ENCODE measurements around the gene SSBP4.
A peak's percentile ranks its signal among the peaks of the same experiment; 100 is the strongest.

SSBP4 gene

DNA sequence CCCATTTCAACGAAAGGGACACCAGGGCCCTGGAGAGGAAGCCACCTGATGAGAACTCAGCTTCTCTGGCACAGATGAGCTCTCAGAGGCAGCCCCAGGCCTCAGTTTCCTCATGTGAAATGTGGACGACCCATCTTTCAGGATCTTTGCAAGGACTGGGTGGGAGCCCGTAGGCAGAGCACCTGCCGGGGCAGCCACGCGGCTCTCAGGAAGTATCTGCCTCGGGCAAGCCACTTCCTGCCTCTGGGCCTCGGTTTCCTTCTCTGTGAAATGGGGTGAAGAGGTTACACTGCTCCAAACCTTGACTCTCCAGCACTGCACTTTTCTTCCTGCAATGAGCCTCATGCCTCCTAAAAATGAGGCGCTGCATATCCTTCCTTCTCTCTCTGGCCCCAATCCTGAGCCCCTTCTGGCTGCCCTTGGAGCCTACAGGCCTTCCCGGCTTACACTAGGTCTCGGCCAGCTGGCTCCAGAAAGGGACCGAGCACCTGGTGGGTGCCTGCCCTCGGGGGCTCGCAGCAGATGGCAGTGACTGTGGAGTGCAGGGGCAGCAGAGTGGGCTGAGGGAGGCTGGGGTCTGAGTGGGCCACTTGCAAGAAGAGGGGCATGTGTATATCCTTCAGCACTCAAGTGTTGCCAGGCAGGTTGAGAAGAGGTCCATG, 3.5 kb downstream of the SSBP4 start:
- TF ChIP-seq POLR2A (IDR thresholded peaks at IDR 0.05; ENCODE audit: low read depth, low read length) = no peak
- no peak for FAIRE-seq

GRCh38 chr19:18423258-18424020, 4.2 kb downstream of the SSBP4 start:
- no peak for TF ChIP-seq POLR2A (IDR thresholded peaks at IDR 0.05; ENCODE audit: low read depth, low read length)
- DNase-seq (ENCODE audit: insufficient read length, low spot score) = no peak
- no peak for FAIRE-seq

More for the DNA sequence above, 3.5 kb downstream of the SSBP4 start:
- no peak for DNase-seq (ENCODE audit: insufficient read length, low spot score)

DNA sequence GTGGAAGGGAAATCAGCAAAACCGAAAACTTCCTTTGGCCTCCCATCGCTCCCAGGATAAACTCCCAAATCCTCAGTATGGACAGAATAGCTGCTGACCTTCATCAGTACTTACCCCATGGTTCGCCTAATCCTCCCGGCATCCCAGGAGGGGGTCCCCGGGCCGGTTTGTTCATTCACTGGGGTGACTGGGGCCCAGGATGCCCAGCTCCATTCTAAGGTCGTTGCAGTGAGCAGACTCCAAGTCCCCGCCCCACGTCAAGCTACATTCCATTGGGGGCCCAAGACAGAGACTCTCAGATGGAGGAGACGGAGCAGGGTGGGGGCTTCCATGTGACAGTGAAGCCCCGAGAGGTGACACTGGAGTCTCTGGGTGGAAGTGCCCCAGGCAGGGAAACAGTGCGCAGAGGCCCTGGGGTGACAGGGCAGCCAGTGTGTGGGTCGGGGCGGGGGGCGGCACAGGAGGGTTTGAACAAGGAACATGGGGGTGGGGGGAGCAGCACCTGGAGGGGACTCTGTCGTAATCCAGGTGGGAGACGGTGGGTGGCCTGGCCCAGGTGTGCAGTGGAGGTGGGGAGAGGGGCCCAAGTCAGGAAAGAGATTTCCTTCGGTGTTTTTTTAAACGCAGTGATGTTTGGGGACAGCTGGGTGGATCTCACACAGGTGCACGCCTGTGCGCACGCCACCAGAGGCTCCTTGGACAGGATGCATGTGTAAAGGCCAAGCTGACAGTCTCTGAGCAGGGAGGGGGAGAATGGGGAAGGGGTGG, 5.1 kb downstream of the SSBP4 start:
- no peak for FAIRE-seq
- TF ChIP-seq POLR2A (IDR thresholded peaks at IDR 0.05; ENCODE audit: low read depth, low read length) = no peak

GRCh38 chr19:18424890-18425514, 5.8 kb downstream of the SSBP4 start:
- DNase-seq (ENCODE audit: insufficient read length, low spot score) (no peak), FAIRE-seq (no peak)
- TF ChIP-seq POLR2A (IDR thresholded peaks at IDR 0.05; ENCODE audit: low read depth, low read length) = no peak

More for the DNA sequence above, 5.1 kb downstream of the SSBP4 start:
- DNase-seq (ENCODE audit: insufficient read length, low spot score) = no peak

GRCh38 chr19:18425515-18426415, 6.6 kb downstream of the SSBP4 start:
- TF ChIP-seq POLR2A (IDR thresholded peaks at IDR 0.05; ENCODE audit: low read depth, low read length) = no peak
- FAIRE-seq = no peak
- DNase-seq (ENCODE audit: insufficient read length, low spot score) = peak; percentile 90

GRCh38 chr19:18426416-18426767, 7.2 kb downstream of the SSBP4 start:
- DNase-seq (ENCODE audit: insufficient read length, low spot score) = no peak
- FAIRE-seq = no peak
- no peak for TF ChIP-seq POLR2A (IDR thresholded peaks at IDR 0.05; ENCODE audit: low read depth, low read length)

- DNase-seq (ENCODE audit: insufficient read length, low spot score) (no peak), FAIRE-seq (no peak)
- no peak for TF ChIP-seq POLR2A (IDR thresholded peaks at IDR 0.05; ENCODE audit: low read depth, low read length)
Observed at GRCh38 chr19:18427080-18427742, 8.0 kb downstream of the SSBP4 start.

DNA sequence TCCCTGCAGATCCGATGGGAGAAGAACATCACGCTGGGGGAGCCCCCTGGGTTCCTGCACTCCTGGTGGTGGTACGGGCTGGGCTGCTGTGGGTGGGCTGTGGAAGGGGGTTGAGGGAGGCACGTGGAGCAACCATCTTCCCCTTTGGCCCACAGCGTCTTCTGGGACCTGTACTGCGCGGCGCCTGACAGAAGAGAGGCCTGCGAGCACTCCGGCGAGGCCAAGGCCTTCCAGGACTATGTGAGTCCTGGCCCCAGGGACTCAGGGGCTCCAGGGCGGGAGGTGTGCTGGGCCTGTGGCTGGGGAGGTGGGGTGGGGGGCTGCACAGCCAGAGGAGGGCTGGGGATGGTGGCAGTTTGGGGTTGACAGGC, 8.5 kb downstream of the SSBP4 start:
- FAIRE-seq (no peak), DNase-seq (ENCODE audit: insufficient read length, low spot score) (no peak)
- TF ChIP-seq POLR2A (IDR thresholded peaks at IDR 0.05; ENCODE audit: low read depth, low read length) = no peak

DNA sequence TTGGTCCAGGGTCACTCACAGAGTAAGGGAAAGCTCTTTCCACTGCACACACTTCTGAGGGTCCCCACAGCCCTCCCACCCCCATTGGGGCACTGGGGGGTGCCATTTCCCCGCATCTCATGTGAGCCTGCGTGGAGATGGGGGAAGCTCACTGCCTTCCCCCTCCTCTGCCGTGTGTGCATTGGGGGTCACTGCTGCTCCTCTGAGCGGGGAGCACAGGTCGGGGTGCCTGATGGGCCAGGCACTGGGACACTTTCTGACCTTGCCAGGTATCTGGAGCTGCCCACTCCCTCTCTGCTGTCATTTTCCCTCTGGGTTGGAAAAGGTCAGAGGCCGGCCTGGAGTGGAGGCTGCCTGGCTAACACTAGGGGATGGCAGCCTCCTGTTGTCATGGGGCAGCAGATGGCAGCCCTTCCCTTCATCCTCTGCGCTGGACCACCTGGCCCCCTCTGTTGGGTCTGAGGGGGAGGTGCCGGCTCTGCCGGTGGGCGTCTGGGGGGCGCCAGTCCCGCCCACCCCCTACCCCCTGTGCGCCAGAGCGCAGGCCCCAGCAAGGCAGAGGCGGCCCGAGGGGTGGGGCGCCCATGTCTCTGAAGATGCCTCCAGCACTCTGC, 9.1 kb downstream of the SSBP4 start:
- DNase-seq (ENCODE audit: insufficient read length, low spot score) (no peak), FAIRE-seq (no peak)
- TF ChIP-seq POLR2A (IDR thresholded peaks at IDR 0.05; ENCODE audit: low read depth, low read length) = no peak

DNA sequence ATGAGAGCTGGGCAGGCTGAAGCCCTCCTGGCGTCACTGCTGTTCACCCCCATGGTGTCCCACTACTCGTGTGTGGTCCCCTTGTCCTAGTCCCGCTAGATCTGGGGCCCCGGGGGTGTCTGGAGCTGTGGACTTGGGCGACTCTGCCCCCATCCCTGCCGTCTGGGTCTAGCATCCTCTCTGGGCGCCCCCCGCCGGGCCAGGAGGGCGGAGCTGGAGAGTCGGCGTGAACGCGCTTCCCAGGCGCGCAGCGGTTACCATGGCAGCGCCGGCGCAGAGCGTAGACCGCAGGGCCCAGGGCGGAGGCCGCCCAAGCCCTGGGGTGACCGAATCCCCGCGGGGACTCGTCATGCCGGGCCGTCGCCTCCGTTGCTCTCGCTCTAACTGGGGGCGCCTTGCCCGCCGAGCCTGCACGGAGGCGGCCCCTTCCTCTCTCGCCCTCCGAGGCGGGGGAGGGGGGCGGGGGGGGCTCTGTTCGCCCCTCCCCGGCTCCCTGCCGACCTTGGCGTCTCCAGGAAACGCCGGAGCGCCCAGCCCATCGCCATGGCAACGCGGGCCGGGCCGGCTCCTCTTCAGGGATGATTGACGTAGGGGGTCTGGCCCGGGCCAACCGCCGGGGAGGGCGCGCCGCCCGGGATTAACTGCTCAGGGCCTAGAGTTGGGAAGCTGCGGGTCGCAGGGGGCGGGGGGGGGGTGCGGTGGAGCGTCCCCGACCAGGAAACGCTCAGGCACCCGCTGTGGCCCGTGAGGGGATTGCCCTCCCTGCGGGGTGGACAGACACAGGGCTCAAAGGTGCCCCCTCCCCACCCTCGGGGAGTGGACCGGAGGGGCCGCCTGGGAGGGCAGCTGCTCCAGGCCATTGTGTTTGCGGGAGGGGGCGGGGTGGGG, 9.8 kb downstream of the SSBP4 start:
- FAIRE-seq (no peak), DNase-seq (ENCODE audit: insufficient read length, low spot score) (peak; percentile 94)
- peak; percentile 15; the same call in 1 of the 2 replicates for TF ChIP-seq POLR2A (IDR thresholded peaks at IDR 0.05; ENCODE audit: low read depth, low read length)

GRCh38 chr19:18429717-18430416, 10.7 kb downstream of the SSBP4 start:
- no peak for DNase-seq (ENCODE audit: insufficient read length, low spot score)
- TF ChIP-seq POLR2A (IDR thresholded peaks at IDR 0.05; ENCODE audit: low read depth, low read length) = no peak
- no peak for FAIRE-seq

All from H54 (cell line).